HG03354 (cell line): ENCODE data around the gene PIGQ.

Source experiments
- ATAC-seq: cut with Tn5 transposase; IDR thresholded peaks from one replicate; pipeline ENCODE4 v1.9.1; 2021; ENCODE audit warnings: mild to moderate bottlenecking; ENCODE audit not compliant: unreplicated experiment, poor library complexity, severe bottlenecking

The PIGQ gene

GRCh38 chr16:533391-534123 lies 36.2 kb upstream of the PIGQ start:
- no peak for ATAC-seq

GRCh38 chr16:534135-534534 lies 35.6 kb upstream of the PIGQ start:
- ATAC-seq: no peak

- no peak for ATAC-seq
These were observed 34.8 kb upstream of the PIGQ start for GRCh38 chr16:534856-535445.

- no peak for ATAC-seq
These were observed 34.0 kb upstream of the PIGQ start for GRCh38 chr16:535446-536405.

- ATAC-seq: no peak
These were observed 33.0 kb upstream of the PIGQ start for GRCh38 chr16:536746-537145.

GRCh38 chr16:537415-538335 lies 32.1 kb upstream of the PIGQ start:
- ATAC-seq: no peak

DNA sequence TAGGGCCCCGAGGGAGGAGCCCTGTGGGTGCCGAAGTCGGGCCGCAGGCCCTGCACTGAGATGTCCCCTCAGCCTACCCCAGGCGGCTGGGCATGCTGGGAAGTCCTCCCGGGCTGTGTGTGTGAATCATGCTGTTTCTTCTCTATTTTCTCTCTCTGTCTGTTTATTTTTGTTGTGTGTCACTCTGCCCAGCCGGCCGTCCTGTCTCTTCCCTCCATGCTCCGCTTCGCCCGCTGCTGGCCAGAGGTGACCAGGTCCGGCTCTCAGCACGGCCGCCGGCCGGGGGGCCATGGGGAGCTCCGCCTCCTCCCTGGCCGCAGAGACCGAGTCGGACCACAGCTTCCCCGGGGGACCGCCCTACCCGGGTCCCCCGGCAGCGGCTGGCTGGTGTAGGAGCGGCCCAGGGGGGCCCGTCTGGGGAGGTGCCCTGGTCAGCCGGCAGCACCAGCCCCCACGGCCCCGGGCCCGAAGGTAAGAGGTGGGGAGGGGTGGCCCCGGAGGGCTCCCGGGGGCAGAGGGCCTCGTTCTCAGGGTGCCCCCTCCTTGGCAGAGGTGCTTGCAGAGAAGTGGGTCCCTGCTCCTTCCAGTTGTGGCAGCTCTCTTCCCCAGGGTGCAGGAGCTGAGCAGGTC lies 29.8 kb upstream of the PIGQ start:
- ATAC-seq: no peak

- no peak for ATAC-seq
These were observed 29.0 kb upstream of the PIGQ start for GRCh38 chr16:540645-541340.

DNA sequence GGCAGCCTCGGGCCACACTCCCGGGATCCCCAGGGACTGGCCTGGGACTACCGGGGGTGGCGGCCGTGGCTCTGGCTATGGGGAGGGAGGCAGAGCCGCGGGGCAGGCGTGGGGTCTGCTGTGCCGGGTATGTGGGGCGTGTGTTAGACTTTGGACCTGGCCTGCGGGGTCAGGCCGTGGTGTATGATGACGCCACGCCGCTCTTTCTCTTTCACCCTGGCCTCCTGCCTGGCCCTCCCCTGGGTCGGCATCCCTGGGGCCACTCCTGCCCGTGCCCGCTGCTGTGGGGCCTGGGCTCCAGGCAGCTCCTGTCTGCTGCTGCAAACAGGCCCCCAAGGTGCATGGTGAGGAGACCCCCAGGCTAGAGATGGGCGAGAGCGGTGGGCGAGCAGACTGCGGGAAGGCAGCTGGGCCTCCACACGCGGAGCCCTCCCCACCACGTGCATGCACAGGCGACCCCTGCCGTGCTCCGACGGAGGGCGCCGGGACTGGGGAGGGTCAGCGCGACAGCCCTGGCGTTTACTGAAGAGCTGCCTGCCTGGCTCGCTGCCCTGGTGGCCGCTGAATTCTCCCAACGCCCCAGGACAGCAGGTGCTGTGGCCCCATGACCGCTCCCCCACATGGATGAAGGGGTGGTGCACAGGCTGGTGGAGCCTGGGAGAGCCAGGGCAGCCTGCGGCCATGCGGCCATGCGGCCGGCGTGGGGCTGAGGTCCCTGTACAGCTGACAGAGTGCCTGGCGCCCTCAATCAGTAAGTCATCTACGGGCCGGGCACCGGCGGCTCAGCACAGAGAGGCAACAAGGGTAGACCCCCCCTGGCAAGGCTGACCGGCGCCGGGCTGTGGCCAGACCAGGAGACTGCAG lies 26.2 kb upstream of the PIGQ start:
- ATAC-seq: no peak

DNA sequence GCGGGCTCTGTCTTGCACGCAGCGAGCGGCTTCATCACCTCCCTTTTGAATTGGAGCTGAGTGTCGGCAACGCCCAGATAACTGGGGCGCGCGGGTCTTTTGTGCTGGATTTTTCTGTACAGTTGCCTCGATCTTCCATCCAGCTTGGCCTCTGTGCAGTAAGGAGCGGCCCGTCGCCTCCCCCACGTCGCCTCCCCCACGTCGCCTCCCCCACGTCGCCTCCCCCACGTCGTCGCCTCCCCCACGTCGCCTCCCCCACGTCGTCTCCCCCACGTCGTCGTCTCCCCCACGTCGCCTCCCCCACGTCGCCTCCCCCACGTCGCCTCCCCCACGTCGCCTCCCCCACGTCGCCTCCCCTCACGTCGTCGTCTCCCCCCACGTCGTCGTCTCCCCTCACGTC lies 25.3 kb upstream of the PIGQ start:
- no peak for ATAC-seq

DNA sequence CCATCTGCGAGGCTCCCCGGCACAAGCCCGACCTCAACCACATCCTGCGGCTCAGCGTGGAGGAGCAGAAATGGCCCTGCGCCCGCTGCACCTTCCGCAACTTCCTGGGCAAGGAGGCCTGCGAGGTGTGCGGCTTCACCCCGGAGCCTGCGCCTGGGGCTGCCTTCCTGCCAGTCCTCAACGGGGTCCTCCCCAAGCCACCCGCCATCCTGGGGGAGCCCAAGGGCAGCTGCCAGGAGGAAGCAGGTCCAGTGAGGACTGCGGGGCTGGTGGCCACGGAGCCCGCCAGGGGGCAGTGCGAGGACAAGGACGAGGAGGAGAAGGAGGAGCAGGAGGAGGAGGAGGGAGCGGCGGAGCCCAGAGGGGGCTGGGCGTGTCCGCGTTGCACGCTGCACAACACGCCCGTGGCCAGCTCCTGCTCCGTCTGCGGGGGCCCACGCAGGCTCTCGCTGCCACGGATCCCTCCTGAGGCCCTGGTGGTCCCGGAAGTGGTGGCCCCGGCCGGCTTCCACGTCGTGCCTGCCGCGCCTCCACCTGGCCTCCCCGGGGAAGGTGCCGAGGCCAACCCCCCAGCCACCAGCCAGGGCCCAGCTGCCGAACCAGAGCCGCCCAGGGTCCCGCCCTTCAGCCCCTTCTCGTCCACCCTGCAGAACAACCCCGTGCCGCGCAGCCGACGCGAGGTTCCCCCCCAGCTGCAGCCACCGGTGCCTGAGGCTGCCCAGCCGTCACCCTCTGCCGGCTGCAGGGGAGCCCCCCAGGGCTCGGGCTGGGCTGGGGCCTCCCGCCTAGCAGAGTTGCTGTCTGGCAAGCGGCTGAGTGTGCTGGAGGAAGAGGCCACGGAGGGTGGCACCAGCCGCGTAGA lies 22.6 kb upstream of the PIGQ start:
- no peak for ATAC-seq

DNA sequence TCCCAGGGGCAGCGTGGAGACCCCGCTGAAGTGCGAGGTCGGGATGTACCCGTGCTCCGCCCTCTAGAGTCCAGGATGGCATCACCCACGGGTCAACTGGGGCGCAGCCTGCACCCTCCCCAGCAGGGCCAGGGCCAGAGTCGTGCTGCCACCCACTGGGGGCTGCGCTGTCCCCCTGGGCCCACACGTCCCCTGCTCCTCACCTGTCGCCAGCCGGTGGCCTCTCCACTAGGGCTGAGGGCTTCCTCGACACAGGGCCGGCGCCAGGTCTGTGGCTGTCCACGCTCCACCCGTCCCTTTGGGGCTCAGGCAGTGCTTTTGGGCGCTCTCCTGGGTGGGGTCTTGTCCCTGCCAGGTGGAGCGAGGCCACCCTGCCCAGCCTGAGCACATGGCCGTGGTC lies 21.2 kb upstream of the PIGQ start:
- no peak for ATAC-seq

DNA sequence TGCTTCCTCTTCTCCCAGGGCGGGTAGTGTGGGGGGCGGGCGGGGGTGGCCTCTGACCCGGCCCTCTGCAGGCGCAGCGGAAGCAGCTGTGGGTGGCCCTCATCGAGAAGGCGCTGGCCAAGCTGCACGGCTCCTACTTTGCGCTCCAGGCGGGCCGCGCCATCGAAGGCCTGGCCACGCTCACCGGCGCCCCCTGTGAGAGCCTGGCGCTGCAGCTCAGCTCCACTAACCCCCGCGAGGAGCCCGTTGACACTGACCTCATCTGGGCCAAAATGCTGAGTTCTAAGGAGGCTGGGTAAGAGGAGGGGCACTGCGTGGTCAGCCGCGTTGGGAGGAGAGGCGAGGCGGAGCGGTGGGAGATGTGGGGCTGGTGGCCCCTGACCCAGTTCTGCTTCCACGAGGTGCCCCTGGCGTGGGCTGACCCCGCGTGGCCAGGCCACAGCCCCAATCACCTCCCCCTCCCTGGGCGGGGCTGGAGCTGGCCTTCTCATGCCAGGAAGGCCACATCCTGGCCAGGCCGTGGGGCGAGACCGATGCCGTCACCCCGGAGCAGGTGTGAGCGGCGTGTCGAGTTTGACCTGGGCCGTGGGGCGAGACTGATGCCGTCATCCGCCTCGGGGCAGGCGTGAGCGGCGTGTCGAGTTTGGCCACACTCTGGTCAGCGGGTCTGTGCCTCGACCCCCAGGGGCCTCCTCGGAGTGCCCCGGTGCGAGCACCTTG lies 20.1 kb upstream of the PIGQ start:
- no peak for ATAC-seq

DNA sequence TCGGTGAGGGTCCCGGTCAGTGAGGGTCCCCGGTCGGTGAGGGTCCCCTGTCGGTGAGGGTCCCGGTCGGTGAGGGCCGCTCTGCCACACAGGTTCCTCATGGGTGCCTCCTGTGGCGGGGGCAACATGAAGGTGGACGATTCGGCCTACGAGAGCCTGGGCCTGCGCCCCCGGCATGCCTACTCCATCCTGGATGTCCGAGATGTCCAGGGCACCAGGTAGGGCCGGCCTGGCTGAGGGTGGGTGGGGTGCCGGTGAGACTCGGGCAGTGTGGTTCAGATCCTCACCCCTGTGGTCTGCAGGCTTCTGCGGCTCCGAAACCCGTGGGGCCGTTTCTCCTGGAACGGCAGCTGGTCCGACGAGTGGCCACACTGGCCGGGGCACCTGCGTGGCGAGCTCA lies 18.6 kb upstream of the PIGQ start:
- no peak for ATAC-seq

DNA sequence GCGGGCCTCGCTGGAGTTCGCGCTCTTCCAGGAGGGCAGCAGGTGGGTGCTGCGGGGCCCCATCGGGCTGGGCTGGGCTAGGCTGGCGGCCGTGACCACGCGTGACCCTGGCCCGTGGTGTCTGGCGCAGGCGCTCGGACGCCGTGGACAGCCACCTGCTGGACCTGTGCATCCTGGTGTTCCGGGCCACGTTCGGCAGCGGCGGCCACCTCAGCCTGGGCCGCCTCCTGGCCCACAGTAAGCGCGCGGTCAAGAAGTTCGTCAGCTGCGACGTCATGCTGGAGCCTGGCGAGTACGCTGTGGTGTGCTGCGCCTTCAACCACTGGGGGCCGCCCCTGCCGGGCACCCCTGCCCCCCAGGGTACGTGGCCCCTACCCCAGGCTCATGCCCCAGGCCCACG lies 17.6 kb upstream of the PIGQ start:
- no peak for ATAC-seq

DNA sequence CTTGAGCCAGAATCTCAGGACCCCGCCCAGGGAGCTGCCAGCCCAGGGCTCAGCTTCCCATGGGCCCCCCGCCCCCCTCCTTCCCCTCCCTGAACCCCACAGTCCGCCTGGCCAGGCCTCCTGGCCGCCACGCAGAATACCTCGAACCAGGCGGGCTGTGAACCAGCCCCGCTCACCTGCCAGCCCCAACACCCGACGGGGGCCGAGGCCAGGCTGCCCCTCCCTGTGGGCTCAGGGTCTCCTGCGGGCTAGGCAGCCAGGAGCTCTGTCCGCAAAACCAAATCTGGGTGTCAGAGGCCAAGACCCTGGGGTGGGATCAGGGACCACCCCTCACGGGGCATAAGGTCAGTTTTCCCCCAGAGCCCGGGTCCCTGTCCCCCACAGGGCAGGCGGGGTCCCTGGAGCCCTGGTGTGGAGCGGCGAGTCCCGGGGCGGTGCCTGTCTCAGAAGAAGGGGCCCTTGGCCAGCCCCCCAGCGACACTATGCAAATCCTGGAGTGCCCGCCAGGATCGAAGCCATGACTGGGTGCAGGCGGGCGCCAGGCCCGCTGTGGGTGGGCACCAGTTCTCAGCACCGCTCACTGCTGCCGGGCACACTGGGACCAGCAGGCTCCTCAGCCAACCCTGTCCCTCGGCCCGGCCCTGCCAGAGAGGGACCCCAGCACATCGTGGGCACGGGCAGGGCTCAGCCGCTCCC lies 16.0 kb upstream of the PIGQ start:
- ATAC-seq: no peak
